ENCODE data around the gene RNASE7. TPM values are rescaled to one million over a fixed set of nuclear protein-coding genes. Genes with fewer than 3 reads are reported as not detected.

RNASE7 gene
- polyA plus RNA-seq, 1 of the 3 experiments (the other 2 are of a cell fraction), result not detected

GRCh38 chr14:21074398-21075272 lies 32.5 kb downstream of the RNASE7 start:
- H3K4me2 ChIP-seq, result no peak overlapping the region
- peaks cover 51% of the 10 kb centered on the region for H3K79me2 ChIP-seq (ENCODE audit: insufficient read depth)
- peaks cover 56 to 70% of the 10 kb centered on the region in 2 experiments for H3K36me3 ChIP-seq (replicated peaks in 1 of 2; ENCODE audit: control insufficient read depth in 1 of 2, insufficient read depth in 2 of 2, low read length in 1 of 2)
- H3K4me3 ChIP-seq (ENCODE audit: low read depth in 2 of 2, low read length in 1 of 2), result no peak overlapping the region
- no peak for TF ChIP-seq ZBTB33 (IDR thresholded peaks at IDR 0.05; ENCODE audit: borderline replicate concordance, low read depth)
- no peak for TF ChIP-seq RXRA (IDR thresholded peaks at IDR 0.05; ENCODE audit: borderline replicate concordance, low read depth)
- no peak for TF ChIP-seq CHD2 (IDR thresholded peaks at IDR 0.05; ENCODE audit: low read length, partially characterized antibody)
- no peak for TF ChIP-seq SIN3A (IDR thresholded peaks at IDR 0.05; ENCODE audit: borderline replicate concordance, low read depth, low read length)
- TF ChIP-seq GATA2 (CRISPR knock-in tag; IDR thresholded peaks at IDR 0.05), result no peak
- no peak for TF ChIP-seq RFX5 (IDR thresholded peaks at IDR 0.05; ENCODE audit: low read length)
- TF ChIP-seq SMC3 (IDR thresholded peaks at IDR 0.05; ENCODE audit: low read depth, low read length), result no peak
- H3K9ac ChIP-seq, result no peak overlapping the region
- H4K20me1 ChIP-seq (ENCODE audit: insufficient read depth), result 0 out of 2 replicates have a peak, but pooled peaks cover 8% of the 10 kb centered on the region
- no peaks in the 10 kb centered on the region for H3K9me2 ChIP-seq
- H3K27ac ChIP-seq (ENCODE audit: low read depth in 2 of 2, low read length in 1 of 2), result no peak overlapping the region; a peak in 1 of 4 replicates
- no peak overlapping the region for H2AFZ ChIP-seq (ENCODE audit: low read depth)
- CTCF ChIA-PET, result interaction anchor here (1.2 to 13.2 kb wide), 4 partner anchors 14 to 60 kb away, joined by 5 to 296 read pairs (median 40); partner anchors contain the start of gene ZNF219
- POLR2A ChIA-PET, result interaction anchor here (0.6 kb wide), 1 partner anchor 29 kb away, joined by 3 read pairs; no protein-coding TSS in a partner anchor
- WGBS (ENCODE audit: low lambda C conversion rate), result 96% methylated on average over 17 of the region's 26 CpGs
- peaks cover 14 to 25% of the 10 kb centered on the region in 2 experiments for H3K4me1 ChIP-seq (ENCODE audit: control insufficient read depth in 1 of 2, insufficient read depth in 2 of 2, low read depth in 1 of 2, low read length in 1 of 2)
- no peak for DNase-seq
- no peaks in the 10 kb centered on the region for H3K27me3 ChIP-seq (ENCODE audit: insufficient read depth)
- no peaks in the 10 kb centered on the region for H3K9me3 ChIP-seq
- H3F3A ChIP-seq (replicated peaks; ENCODE audit: insufficient read depth), result peaks cover 20% of the 10 kb centered on the region

- Histone ChIP-seq H3K9me2 (no peaks in the 10 kb centered on the region), H3K9me3 (no peaks in the 10 kb centered on the region), H2AFZ (ENCODE audit: low read depth) (no peak overlapping the region), H3K36me3 (replicated peaks in 1 of 2; ENCODE audit: control insufficient read depth in 1 of 2, insufficient read depth in 2 of 2, low read length in 1 of 2) (peaks cover 67 to 82% of the 10 kb centered on the region in 2 experiments), H3K27me3 (ENCODE audit: insufficient read depth) (no peaks in the 10 kb centered on the region), H3K79me2 (ENCODE audit: insufficient read depth) (peaks cover 42% of the 10 kb centered on the region), H3F3A (replicated peaks; ENCODE audit: insufficient read depth) (peaks cover 17% of the 10 kb centered on the region), H3K27ac (ENCODE audit: low read depth in 2 of 2, low read length in 1 of 2) (peak overlapping the region in 1 of 2 experiments; percentile 34; a peak in 1 of 4 replicates), H4K20me1 (ENCODE audit: insufficient read depth) (0 out of 2 replicates have a peak, but pooled peaks cover 8% of the 10 kb centered on the region), H3K4me3 (ENCODE audit: low read depth in 2 of 2, low read length in 1 of 2) (no peak overlapping the region), H3K4me1 (ENCODE audit: control insufficient read depth in 1 of 2, insufficient read depth in 2 of 2, low read depth in 1 of 2, low read length in 1 of 2) (peaks cover 14 to 25% of the 10 kb centered on the region in 2 experiments), H3K9ac (no peak overlapping the region), H3K4me2 (no peak overlapping the region)
- no peak for TF ChIP-seq CHD2 (IDR thresholded peaks at IDR 0.05; ENCODE audit: low read length, partially characterized antibody)
- TF ChIP-seq ZBTB33 (IDR thresholded peaks at IDR 0.05; ENCODE audit: borderline replicate concordance, low read depth), result no peak
- TF ChIP-seq RCOR1 (IDR thresholded peaks at IDR 0.05; ENCODE audit: low read length), result no peak
- TF ChIP-seq GABPA (IDR thresholded peaks at IDR 0.05; ENCODE audit: low read depth), result no peak
- TF ChIP-seq TEAD4 (IDR thresholded peaks at IDR 0.05; ENCODE audit: borderline replicate concordance, insufficient read depth), result no peak
- no peak for TF ChIP-seq TCF12 (IDR thresholded peaks at IDR 0.05)
- TF ChIP-seq GATA2 (CRISPR knock-in tag; IDR thresholded peaks at IDR 0.05), result no peak
- TF ChIP-seq SMC3 (IDR thresholded peaks at IDR 0.05; ENCODE audit: low read depth, low read length), result no peak
- no peak for TF ChIP-seq ELF1 (IDR thresholded peaks at IDR 0.05)
- ChIA-PET CTCF (interaction anchor here (2.1 to 13.2 kb wide), 4 partner anchors 12 to 61 kb away, joined by 7 to 296 read pairs (median 42); partner anchors contain the start of gene ZNF219), POLR2A (no interaction called here)
- peak; percentile 52 for DNase-seq
- WGBS (ENCODE audit: low lambda C conversion rate), result 90% methylated on average over 9 of the region's 9 CpGs
These were observed 33.7 kb downstream of the RNASE7 start for GRCh38 chr14:21075719-21076437.
